Right forelimb (tissue), 1 donor: ENCODE measurements around the gene ROCK2.
"Not testable (repeated sequence)": the region's sequence is repeated elsewhere in the genome, so short reads cannot be mapped to it uniquely, and the experiment has no call there.

ENCODE experiments used
- DNase-seq: peaks from one replicate; pipeline ENCODE4 v3.0.0-alpha.2; 2018

Gene ROCK2

GRCh38 chr2:11339508-11340083 lies 4.8 kb downstream of the ROCK2 start:
- no peak for DNase-seq

- no peak for DNase-seq
Observed at GRCh38 chr2:11338580-11338979, 5.9 kb downstream of the ROCK2 start.

GRCh38 chr2:11337909-11338308 lies 6.5 kb downstream of the ROCK2 start:
- DNase-seq, result no peak

- no peak for DNase-seq
Observed at GRCh38 chr2:11336189-11336588, 8.2 kb downstream of the ROCK2 start.

GRCh38 chr2:11333427-11334183 lies 10.8 kb downstream of the ROCK2 start:
- no peak for DNase-seq

- DNase-seq, result no peak
Observed at GRCh38 chr2:11332596-11332995, 11.8 kb downstream of the ROCK2 start.

GRCh38 chr2:11330457-11331142 lies 13.8 kb downstream of the ROCK2 start:
- no peak for DNase-seq

- DNase-seq, result no peak
Observed at GRCh38 chr2:11329776-11330175, 14.7 kb downstream of the ROCK2 start.

GRCh38 chr2:11328522-11328921 lies 15.9 kb downstream of the ROCK2 start:
- not testable (repeated sequence) for DNase-seq

- DNase-seq, result no peak
Observed at GRCh38 chr2:11327871-11328270, 16.6 kb downstream of the ROCK2 start.

- no peak for DNase-seq
Observed at GRCh38 chr2:11326677-11327211, 17.7 kb downstream of the ROCK2 start.

- DNase-seq, result no peak
Observed at GRCh38 chr2:11325961-11326676, 18.3 kb downstream of the ROCK2 start.

- no peak for DNase-seq
Observed at GRCh38 chr2:11321847-11322246, 22.6 kb downstream of the ROCK2 start.

- no peak for DNase-seq
Observed at GRCh38 chr2:11320698-11321492, 23.5 kb downstream of the ROCK2 start.

- no peak for DNase-seq
Observed at GRCh38 chr2:11319939-11320338, 24.5 kb downstream of the ROCK2 start.

GRCh38 chr2:11315074-11315705 lies 29.2 kb downstream of the ROCK2 start:
- no peak for DNase-seq

GRCh38 chr2:11314487-11314886 lies 29.9 kb downstream of the ROCK2 start:
- DNase-seq, result no peak

GRCh38 chr2:11312770-11313471 lies 31.5 kb downstream of the ROCK2 start:
- DNase-seq, result no peak

- no peak for DNase-seq
Observed at GRCh38 chr2:11311543-11311942, 32.9 kb downstream of the ROCK2 start.

GRCh38 chr2:11310212-11310611 lies 34.2 kb downstream of the ROCK2 start:
- DNase-seq, result no peak

GRCh38 chr2:11309706-11310105 lies 34.7 kb downstream of the ROCK2 start:
- no peak for DNase-seq
